Neural cell (in vitro differentiated cells): ENCODE results near the gene ZFYVE28.

Experiments
- CTCF ChIP-seq: fragments of 450-650 bp; IDR thresholded peaks from 2 replicates; pipeline ENCODE4 v1.5.1; 2014; ENCODE audit warnings: antibody characterized with exemption, mild to moderate bottlenecking, moderate library complexity; ENCODE audit not compliant: poor library complexity, severe bottlenecking
- EP300 ChIP-seq: fragments of 450-650 bp; conservative IDR thresholded peaks from 2 replicates; pipeline ENCODE4 v1.6.1; 2014; ENCODE audit warnings: antibody characterized with exemption, mild to moderate bottlenecking, moderate library complexity; ENCODE audit not compliant: poor library complexity, severe bottlenecking
- EZH2 ChIP-seq: fragments of 200-600, 300-800 bp; shearing (Covaris generic), sonication (generic); IDR thresholded peaks from 2 replicates; pipeline ENCODE4 v1.6.1; 2014; ENCODE audit warnings: antibody characterized with exemption, low read length, borderline replicate concordance, mild to moderate bottlenecking; ENCODE audit not compliant: insufficient read depth, poor library complexity, severe bottlenecking
- MXI1 ChIP-seq: fragments of 450-650 bp; conservative IDR thresholded peaks from 2 replicates; pipeline ENCODE4 v1.6.1; 2014; ENCODE audit warnings: antibody characterized with exemption, mild to moderate bottlenecking; ENCODE audit not compliant: poor library complexity, severe bottlenecking
- POLR2AphosphoS5 ChIP-seq: IDR thresholded peaks from 2 replicates; pipeline ENCODE4 v1.6.1; 2012
- RAD21 ChIP-seq: fragments of 450-650 bp; conservative IDR thresholded peaks from 2 replicates; pipeline ENCODE4 v1.6.1; 2014; ENCODE audit warnings: antibody characterized with exemption, mild to moderate bottlenecking, moderate library complexity
- REST ChIP-seq: IDR thresholded peaks from 2 replicates; pipeline ENCODE4 v1.6.1; 2012; ENCODE audit warnings: borderline replicate concordance

- TF ChIP-seq MXI1 (no peak), CTCF (no peak), EP300 (no peak), EZH2 (no peak), REST (no peak), POLR2AphosphoS5 (no peak), RAD21 (no peak)
These were observed 33.7 kb upstream of the ZFYVE28 start for GRCh38 chr4:2451821-2452785.
